Suppressor macrophage (primary cell): Measurements from ENCODE around the gene GPX2.

Source experiments
- DNase-seq, 4 experiments: peaks; one replicate each; pipeline ENCODE4 v3.0.0-alpha.2; 2020 to 2022

The GPX2 gene

GRCh38 chr14:64958743-64959142, 16.2 kb upstream of the GPX2 start:
- no peak for DNase-seq

GRCh38 chr14:64958201-64958600, 15.7 kb upstream of the GPX2 start:
- no peak for DNase-seq

DNA sequence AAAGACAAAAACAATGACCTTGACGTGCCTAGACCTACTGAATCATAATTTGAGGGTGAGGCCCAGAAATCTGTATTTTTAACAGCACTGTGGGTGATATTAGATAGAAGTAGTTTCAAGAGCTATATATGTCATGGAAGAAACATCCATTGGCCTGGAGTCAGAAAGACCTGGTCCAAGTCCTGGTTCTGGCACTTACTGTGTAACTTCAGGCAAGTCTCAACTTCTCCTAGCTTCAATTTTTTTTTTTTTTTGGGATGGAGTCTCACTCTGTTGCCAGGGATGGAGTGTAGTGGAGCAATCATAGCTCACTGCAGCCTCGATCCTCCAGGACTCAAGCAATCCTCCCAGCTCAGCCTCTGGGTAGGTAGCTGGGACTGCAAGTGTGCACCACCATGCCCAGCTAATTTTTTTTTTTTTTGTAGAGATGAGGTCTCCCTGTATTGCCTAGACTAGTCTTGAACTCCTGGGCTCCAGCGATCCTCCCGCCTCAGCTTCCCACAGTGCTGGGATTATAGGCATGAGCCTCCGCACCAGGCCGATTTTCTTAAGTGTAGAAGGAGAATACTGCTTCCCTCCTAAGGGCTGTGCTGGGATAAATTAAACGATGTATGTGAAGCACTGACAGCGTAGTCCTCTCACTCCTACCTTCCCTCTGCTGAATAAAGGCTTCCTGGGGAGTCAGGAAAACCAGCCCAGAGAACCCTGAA, 14.3 kb upstream of the GPX2 start:
- no peak for DNase-seq

DNA sequence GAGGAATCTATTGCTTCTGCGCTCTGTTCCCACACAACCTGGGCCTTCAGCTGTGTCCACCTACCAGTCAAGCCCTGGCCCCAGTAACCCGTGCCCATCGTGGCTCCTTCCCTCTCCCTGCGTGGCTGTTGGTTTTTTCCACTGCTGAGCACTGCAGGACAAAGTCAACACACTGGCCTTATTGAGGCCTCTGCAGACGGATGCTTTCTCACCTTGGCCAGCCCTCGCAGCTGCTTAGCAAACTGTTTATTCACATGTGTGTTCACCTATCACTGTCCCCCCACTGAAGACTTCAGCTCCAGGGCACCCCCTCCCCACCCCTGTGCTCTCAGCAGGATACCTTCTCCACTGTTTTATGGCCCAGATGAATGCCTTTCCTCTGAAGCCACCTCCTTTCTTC, 12.8 kb upstream of the GPX2 start:
- DNase-seq = no peak

DNA sequence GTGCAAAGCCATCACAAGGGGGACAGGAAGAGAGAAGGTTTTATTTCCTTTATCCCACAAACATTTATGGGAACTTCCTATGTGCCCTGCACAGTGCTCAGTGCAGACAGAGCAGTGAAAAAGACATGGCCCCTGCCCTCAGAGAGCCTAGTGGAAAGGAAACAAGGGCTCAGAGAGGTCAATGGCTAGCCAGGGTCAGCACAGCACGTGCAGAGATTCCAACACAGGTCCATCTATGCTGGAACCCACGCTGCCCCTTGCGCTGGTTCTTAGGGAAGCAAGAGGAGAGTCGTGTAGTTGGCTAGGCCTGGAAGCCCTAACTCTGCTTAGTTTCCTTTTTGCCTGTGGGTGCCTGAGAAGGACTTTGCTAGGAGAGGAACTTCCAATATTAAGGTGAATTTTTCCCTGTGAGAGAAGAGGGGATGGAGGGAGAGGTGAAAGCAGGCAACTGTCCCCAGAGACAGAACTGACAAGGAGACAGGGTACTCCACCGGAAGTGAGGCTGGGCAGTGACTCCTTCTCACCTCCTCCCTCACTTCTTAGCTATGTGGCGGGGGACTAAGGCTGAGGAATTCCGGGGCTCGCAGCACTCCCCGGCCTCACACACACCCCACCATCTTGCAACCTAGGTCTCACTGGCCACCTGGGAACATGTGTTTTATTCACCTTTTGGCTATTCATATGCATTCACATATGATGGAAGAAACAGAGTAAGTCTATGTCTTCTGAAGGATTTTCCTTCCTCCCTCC, 12.1 kb upstream of the GPX2 start:
- DNase-seq = no peak

GRCh38 chr14:64953661-64954060, 11.1 kb upstream of the GPX2 start:
- DNase-seq = no peak

DNA sequence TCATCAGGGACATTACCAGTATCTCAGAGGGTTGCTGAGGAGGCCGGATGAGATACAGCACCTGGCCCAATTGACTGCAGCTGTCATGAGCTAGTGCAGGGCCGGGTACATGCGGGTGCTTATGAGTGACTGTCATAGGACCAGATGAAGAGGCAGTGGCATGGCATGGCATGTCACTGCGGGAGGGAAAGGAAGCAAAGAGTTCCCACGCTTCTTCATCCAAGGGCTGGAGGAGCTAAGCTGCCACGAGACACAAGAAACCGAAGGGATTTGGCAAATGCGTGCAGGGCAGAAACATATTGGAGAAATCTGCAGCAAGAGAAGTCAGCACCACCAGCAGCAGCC, 10.7 kb upstream of the GPX2 start:
- no peak for DNase-seq

DNA sequence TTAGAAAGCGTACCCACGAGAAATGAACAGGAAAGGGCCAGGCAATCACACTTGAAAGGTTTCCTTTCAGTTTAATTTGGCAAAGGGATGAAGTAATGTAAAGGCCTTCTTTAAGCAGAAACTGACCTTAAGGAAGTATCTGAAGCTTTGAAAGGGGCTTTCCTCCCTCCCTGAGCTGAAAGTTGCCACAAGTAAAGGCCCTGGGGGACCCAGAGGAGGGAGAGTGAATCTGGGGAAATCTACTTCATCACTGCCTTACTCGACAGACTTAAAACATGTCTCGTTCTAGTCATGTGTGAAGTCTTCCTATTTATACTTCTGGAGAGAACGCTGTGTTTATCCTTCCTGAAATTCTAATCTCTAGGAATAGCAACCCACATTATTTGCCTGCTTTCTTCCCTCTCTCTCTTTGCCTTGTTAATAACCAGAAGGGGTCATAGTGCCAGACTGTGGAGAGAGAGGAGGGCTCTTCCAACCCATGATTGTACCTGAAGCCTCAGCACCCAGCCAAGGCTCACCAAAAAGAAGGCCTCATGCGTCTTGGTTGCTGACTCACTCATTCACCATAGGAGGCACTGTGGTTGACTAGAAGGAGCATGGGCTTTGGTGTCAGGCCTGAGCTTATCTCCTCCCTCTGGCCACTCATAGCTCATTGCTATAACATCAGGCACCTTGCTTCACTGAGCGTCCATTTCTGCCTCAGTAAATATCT, 10.2 kb upstream of the GPX2 start:
- DNase-seq = no peak

DNA sequence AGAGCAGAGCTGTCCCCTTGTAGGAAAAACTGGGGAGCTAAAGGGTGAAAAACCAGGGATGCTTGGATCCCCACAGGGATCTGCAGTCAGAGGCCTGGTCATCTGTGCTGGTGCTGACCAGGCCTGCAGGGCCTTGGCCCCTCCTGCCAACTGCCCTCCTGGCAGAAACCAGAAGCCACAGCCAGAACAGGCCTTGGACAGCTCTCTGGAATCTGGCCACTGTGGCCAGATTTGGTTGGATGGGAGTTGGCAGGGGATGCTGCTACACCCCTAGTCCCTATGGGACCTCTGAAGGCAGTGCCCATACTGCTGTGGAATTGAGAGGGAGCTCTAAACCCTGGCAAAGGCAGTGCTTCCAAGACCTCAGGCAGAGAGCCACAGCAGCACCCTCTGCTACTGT, 9.2 kb upstream of the GPX2 start:
- no peak for DNase-seq

GRCh38 chr14:64951291-64951690, 8.7 kb upstream of the GPX2 start:
- no peak for DNase-seq

GRCh38 chr14:64950889-64951288, 8.3 kb upstream of the GPX2 start:
- DNase-seq = no peak

- DNase-seq = no peak
Measured at GRCh38 chr14:64948612-64949210, 6.2 kb upstream of the GPX2 start.

GRCh38 chr14:64947710-64948611, 5.4 kb upstream of the GPX2 start:
- DNase-seq = no peak

- DNase-seq = no peak
Measured at GRCh38 chr14:64946310-64947045, 3.9 kb upstream of the GPX2 start.

DNA sequence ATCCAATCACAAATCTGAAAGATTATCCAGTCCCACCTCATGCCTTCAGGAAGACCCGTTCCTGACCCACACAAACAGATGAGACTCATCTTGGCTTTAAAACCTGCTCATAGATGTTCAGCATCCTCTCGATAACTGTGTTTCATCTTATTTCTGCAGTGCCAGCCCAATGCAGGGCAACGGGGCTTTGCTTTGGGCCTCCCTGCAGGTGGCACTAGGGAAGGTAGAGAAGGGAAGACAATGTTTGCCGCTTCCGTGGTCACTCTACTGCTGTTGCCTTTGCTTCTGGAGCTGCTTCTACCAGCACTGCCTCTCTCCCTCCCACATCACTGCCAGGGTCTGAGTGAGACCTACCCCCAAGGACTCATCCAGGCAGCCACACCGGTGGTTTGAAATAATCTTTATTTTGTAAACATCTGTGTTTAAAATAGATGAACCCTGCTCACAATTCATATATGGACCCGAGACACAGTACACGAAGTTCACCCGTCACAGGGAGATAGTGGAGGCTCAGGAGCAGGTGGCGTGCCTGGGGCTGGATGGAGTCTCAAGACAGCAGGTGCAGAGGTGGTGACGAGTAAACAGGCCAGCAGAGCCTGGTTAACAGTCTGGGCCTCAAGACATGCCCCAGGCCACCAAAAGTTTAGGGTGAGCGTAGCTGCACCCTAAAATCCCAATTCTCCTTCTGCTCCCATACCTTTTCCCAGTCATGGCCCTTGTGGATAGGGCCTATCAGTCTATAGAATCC, 3.1 kb upstream of the GPX2 start:
- DNase-seq = no peak

DNA sequence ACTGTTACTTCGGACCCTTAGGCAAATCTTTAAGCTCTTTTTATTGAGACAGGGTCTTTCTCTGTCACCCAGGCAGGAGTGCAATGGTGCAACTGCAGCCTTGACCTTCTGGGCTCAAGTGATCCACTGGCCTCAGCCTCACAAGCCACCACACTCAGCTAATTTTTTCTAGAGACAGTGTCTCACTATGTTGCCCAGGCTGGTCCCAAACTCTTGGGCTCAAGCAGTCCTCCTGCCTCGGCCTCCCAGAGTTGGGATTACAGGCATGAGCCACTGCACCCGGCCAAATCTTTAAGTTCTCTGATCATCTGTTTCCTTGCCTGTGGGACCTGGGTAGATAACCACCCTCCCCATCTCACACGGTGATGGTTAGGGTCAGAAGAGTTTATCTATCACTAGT, 2.3 kb upstream of the GPX2 start:
- DNase-seq = no peak

- DNase-seq = no peak
Measured at GRCh38 chr14:64944041-64944440, 1.5 kb upstream of the GPX2 start.

GRCh38 chr14:64943556-64943955, 1.0 kb upstream of the GPX2 start:
- peak in 1 of 4 experiments; percentile 9 for DNase-seq

GRCh38 chr14:64940336-64940910, 2.1 kb downstream of the GPX2 start:
- no peak for DNase-seq

DNA sequence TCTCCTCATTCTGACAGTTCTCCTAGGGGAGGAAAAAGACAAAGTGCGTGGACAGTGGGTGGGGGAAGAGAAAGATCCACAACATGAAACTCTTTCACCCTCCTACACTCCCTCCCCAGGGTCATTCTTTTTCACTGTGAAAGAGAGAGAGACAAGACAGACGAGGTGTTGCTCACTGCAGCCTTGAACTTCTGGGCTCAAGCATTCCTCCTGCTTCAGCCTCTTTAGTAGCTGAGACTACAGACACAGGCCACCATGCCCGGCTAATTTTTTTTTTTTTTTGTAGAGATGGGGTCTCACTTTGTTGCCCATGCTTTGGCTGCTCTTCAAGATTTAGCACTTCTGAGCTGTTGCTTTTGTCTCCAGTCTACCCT, 2.7 kb downstream of the GPX2 start:
- DNase-seq = no peak
